ENCODE results near the gene SMG6. TPM values are rescaled to one million over a fixed set of nuclear protein-coding genes. Genes with fewer than 3 reads are reported as not detected.

The SMG6 gene
- total RNA-seq, 1 donor = 42.7 TPM

DNA sequence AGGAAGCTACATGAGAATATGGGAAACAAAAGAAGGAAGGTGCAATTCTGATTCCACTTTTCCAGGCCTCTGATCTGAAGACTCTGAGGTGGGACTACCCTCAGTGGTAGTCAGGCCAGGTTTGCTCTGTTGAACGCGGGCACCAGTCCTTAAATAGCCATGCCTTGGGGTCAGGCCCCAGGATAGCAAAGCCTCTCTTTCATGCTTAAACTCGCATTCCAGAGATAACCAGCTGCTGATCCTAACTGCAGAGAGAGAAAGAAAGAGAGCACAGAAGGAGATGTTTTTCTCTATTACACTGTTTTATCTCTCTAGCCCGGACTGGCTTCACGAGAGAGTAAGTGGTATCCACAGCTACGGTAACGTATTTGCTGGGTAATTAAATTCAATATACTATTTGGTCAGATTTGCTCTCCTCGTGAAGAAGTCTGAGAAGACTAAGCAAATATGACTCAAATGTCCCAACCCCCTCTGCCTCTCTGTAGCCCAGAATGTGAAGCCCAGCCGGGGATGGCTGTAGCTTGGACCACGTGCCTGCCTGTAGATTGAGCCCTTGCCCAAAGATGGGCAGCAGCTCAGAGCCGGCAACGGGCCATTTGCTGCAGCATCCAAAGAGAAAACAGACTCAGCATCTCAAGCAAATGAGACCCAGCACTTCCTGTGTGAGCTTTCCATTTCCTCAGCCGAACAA lies 122.2 kb downstream of the SMG6 start:
- Histone ChIP-seq H3K27me3 (ENCODE audit: insufficient read depth, low read length) (no peaks in the 10 kb centered on the region), H3K4me2 (ENCODE audit: insufficient read depth, low read length) (peak overlapping the region; percentile 69), H3K4me3 (ENCODE audit: insufficient read depth, low read length) (peak overlapping the region; percentile 9), H2AFZ (ENCODE audit: low read length) (peak overlapping the region; percentile 30), H3K27ac (ENCODE audit: low read depth, low read length) (peak overlapping the region; percentile 91), H3K9me3 (ENCODE audit: low read depth, low read length) (no peaks in the 10 kb centered on the region), H3K4me1 (ENCODE audit: insufficient read depth, low read length) (peaks cover 60% of the 10 kb centered on the region), H3K36me3 (ENCODE audit: insufficient read depth, low read length) (peaks cover 16% of the 10 kb centered on the region), H4K20me1 (ENCODE audit: insufficient read depth, low read length) (no peaks in the 10 kb centered on the region), H3K79me2 (ENCODE audit: insufficient read depth, low read length) (no peaks in the 10 kb centered on the region)
- DNase-seq (ENCODE audit: insufficient read length, low spot score, missing footprints) = peak; percentile 88
- TF ChIP-seq, protein P1, sequence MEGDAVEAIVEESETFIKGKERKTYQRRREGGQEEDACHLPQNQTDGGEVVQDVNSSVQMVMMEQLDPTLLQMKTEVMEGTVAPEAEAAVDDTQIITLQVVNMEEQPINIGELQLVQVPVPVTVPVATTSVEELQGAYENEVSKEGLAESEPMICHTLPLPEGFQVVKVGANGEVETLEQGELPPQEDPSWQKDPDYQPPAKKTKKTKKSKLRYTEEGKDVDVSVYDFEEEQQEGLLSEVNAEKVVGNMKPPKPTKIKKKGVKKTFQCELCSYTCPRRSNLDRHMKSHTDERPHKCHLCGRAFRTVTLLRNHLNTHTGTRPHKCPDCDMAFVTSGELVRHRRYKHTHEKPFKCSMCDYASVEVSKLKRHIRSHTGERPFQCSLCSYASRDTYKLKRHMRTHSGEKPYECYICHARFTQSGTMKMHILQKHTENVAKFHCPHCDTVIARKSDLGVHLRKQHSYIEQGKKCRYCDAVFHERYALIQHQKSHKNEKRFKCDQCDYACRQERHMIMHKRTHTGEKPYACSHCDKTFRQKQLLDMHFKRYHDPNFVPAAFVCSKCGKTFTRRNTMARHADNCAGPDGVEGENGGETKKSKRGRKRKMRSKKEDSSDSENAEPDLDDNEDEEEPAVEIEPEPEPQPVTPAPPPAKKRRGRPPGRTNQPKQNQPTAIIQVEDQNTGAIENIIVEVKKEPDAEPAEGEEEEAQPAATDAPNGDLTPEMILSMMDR (IDR thresholded peaks at IDR 0.05; ENCODE audit: extremely low read depth, low read depth, low read length) = no peak

DNA sequence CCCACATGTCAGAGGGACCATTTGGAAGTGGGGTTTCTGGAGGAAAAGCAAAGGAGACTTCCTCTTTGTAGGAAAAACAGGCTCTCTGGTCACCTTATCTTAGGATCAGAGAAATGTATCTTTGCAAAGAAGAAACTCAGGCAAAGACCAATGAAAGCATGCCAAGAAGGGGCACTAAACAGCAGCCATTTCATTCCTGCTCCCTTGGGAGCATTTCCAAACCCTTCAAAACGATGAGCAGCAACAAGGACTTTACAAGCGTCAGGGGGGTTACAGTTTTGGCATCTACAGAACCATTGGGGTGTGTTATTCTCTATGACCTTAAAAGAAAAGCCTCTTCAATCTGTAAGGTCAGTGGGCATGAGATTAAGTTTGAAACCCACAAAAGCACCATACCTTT lies 122.8 kb downstream of the SMG6 start:
- TF ChIP-seq, protein P1 (IDR thresholded peaks at IDR 0.05; ENCODE audit: extremely low read depth, low read depth, low read length) = no peak
- peak overlapping the region; percentile 91 for H3K27ac ChIP-seq (ENCODE audit: low read depth, low read length)
- H3K4me3 ChIP-seq (ENCODE audit: insufficient read depth, low read length) = no peak overlapping the region
- H3K4me2 ChIP-seq (ENCODE audit: insufficient read depth, low read length) = peak overlapping the region; percentile 69
- H3K9me3 ChIP-seq (ENCODE audit: low read depth, low read length) = no peaks in the 10 kb centered on the region
- H3K36me3 ChIP-seq (ENCODE audit: insufficient read depth, low read length) = peaks cover 10% of the 10 kb centered on the region
- H4K20me1 ChIP-seq (ENCODE audit: insufficient read depth, low read length) = no peaks in the 10 kb centered on the region
- H2AFZ ChIP-seq (ENCODE audit: low read length) = no peak overlapping the region
- no peaks in the 10 kb centered on the region for H3K79me2 ChIP-seq (ENCODE audit: insufficient read depth, low read length)
- H3K27me3 ChIP-seq (ENCODE audit: insufficient read depth, low read length) = no peaks in the 10 kb centered on the region
- no peak for DNase-seq (ENCODE audit: insufficient read length, low spot score, missing footprints)
- peaks cover 61% of the 10 kb centered on the region for H3K4me1 ChIP-seq (ENCODE audit: insufficient read depth, low read length)

DNA sequence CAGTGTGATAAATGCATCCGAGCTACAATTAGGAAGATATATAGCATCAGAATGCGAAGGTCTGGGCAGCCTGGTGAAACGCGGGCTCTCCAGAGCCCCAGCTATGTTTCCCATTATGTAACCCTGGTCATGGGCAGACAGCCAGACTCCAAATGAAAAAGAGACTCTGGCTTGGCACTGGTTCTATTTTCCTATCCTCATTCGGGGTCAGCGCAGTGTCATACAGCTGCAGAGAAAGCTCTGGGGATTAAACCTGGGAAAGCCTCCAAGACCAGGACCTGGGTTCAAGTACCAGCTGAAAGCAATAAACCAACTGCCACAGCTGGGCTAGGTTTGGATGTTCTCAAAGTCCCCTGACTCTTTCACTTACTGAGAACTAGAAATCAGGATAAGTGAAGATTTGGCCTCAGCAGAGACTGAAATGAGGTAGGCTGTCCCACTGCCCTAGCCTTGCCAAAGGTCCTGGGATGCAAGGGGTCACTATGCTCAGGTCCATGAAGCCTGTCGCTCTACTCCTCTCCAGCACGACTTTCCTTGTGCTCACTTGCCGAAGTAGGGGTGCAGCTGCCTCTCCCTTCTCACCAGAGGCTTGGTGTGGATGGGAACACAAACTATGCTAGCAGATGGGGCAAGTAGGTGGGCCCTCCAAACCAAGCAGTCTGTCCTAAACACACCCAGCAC lies 123.8 kb downstream of the SMG6 start:
- H4K20me1 ChIP-seq (ENCODE audit: insufficient read depth, low read length) = no peaks in the 10 kb centered on the region
- TF ChIP-seq, protein P1 (IDR thresholded peaks at IDR 0.05; ENCODE audit: extremely low read depth, low read depth, low read length) = no peak
- H3K36me3 ChIP-seq (ENCODE audit: insufficient read depth, low read length) = peaks cover 3% of the 10 kb centered on the region
- peak overlapping the region; percentile 91 for H3K27ac ChIP-seq (ENCODE audit: low read depth, low read length)
- no peak overlapping the region for H2AFZ ChIP-seq (ENCODE audit: low read length)
- H3K79me2 ChIP-seq (ENCODE audit: insufficient read depth, low read length) = no peaks in the 10 kb centered on the region
- no peaks in the 10 kb centered on the region for H3K9me3 ChIP-seq (ENCODE audit: low read depth, low read length)
- H3K4me1 ChIP-seq (ENCODE audit: insufficient read depth, low read length) = peaks cover 70% of the 10 kb centered on the region
- no peak for DNase-seq (ENCODE audit: insufficient read length, low spot score, missing footprints)
- H3K27me3 ChIP-seq (ENCODE audit: insufficient read depth, low read length) = no peaks in the 10 kb centered on the region
- H3K4me3 ChIP-seq (ENCODE audit: insufficient read depth, low read length) = no peak overlapping the region
- H3K4me2 ChIP-seq (ENCODE audit: insufficient read depth, low read length) = peak overlapping the region; percentile 30

DNA sequence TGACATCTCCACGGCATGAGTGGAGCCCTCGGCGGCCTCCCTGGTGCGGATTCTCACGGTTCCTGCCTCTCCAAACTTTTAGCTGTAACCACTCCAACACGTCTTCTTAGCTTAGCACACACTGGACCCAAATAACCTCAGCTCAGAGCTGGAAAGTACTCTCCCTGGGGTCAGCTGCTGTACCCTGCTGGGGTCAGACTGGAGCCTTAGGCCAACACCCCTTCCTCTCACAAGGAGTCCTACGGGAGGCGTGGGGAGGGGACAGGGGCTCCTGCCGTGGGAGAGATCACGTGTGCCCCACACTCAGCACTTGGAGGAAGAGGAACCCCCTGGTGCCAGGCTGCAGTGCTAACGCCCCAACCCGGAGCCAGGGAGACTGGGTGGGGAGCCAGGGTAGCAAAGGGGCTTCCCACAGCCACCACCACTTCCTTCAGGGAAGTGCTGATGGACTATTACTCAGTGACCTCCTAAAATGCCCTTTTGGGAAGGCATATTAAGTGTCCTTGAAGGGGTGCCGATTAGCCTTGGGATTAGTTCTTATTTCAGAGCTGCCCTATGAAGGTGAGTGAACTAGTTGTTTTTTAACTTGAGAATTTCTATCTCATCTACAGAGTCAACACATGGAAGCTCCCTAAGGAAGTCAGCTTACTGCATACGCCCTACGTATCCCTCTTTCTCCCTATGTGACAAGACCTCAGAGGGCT lies 124.6 kb downstream of the SMG6 start:
- no peaks in the 10 kb centered on the region for H3K9me3 ChIP-seq (ENCODE audit: low read depth, low read length)
- no peak for DNase-seq (ENCODE audit: insufficient read length, low spot score, missing footprints)
- H3K4me2 ChIP-seq (ENCODE audit: insufficient read depth, low read length) = peak overlapping the region; percentile 30
- H2AFZ ChIP-seq (ENCODE audit: low read length) = no peak overlapping the region
- no peaks in the 10 kb centered on the region for H3K27me3 ChIP-seq (ENCODE audit: insufficient read depth, low read length)
- H3K4me1 ChIP-seq (ENCODE audit: insufficient read depth, low read length) = peaks cover 78% of the 10 kb centered on the region
- H3K79me2 ChIP-seq (ENCODE audit: insufficient read depth, low read length) = no peaks in the 10 kb centered on the region
- no peaks in the 10 kb centered on the region for H4K20me1 ChIP-seq (ENCODE audit: insufficient read depth, low read length)
- peaks cover 3% of the 10 kb centered on the region for H3K36me3 ChIP-seq (ENCODE audit: insufficient read depth, low read length)
- TF ChIP-seq, protein P1 (IDR thresholded peaks at IDR 0.05; ENCODE audit: extremely low read depth, low read depth, low read length) = no peak
- no peak overlapping the region for H3K4me3 ChIP-seq (ENCODE audit: insufficient read depth, low read length)
- peak overlapping the region; percentile 91 for H3K27ac ChIP-seq (ENCODE audit: low read depth, low read length)

Data from osteoblast (primary cell).